ENCODE measurements around the gene CFAP74.

Gene CFAP74

DNA sequence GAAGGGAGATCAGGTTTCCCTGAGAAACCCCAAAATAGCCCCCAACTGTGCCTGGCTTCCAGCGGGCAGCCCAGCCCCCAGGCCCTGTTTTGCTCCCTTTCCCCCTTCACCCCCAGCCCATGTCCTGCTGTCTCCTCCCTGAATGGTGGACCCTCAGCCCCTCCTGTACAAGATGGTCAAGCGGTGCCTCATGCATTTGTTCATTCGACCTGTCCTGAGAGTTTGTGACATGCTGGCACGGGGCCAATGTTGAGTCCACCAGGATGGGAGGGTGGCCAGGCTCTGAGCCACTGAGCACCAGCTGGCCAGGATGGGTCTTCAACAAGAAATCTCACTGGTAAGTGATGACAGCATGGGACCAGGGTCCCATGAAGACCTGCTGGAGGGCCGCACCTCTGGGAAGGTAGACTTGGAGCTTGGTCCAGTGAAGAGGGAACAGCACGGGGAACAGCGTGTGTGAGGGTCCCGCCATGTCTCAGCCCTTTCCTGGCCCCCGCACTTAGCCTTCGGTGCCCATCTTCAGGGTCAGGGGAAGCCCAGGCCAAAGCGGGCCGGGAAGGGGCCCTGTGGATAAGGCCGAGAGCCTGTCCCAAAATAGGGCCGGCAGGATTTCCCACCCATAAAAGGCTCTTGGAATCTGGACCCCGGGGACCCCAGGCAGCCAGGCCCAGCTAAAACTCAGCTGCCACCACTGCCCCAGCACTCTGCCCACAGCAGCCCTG is 88.5 kb downstream of the CFAP74 start, which contains the start of gene CALML6:
Gene CALML6 (plus strand): TSS at position 290 of the 722 bp plus-strand sequence. CDS start 21 bp downstream, at position 311.
- TF ChIP-seq, protein P1, sequence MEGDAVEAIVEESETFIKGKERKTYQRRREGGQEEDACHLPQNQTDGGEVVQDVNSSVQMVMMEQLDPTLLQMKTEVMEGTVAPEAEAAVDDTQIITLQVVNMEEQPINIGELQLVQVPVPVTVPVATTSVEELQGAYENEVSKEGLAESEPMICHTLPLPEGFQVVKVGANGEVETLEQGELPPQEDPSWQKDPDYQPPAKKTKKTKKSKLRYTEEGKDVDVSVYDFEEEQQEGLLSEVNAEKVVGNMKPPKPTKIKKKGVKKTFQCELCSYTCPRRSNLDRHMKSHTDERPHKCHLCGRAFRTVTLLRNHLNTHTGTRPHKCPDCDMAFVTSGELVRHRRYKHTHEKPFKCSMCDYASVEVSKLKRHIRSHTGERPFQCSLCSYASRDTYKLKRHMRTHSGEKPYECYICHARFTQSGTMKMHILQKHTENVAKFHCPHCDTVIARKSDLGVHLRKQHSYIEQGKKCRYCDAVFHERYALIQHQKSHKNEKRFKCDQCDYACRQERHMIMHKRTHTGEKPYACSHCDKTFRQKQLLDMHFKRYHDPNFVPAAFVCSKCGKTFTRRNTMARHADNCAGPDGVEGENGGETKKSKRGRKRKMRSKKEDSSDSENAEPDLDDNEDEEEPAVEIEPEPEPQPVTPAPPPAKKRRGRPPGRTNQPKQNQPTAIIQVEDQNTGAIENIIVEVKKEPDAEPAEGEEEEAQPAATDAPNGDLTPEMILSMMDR (IDR thresholded peaks at IDR 0.05; ENCODE audit: low read depth, low read length) = no peak
- no peak for DNase-seq (ENCODE audit: low read depth, low spot score)
- in situ Hi-C loops (cut with HindIII; ENCODE audit: low sequenced_read_pairs) = no loop called here
- no peak within 1 kb of the TSS for H3K4me3 ChIP-seq (ENCODE audit: low read depth, low read length)

DNA sequence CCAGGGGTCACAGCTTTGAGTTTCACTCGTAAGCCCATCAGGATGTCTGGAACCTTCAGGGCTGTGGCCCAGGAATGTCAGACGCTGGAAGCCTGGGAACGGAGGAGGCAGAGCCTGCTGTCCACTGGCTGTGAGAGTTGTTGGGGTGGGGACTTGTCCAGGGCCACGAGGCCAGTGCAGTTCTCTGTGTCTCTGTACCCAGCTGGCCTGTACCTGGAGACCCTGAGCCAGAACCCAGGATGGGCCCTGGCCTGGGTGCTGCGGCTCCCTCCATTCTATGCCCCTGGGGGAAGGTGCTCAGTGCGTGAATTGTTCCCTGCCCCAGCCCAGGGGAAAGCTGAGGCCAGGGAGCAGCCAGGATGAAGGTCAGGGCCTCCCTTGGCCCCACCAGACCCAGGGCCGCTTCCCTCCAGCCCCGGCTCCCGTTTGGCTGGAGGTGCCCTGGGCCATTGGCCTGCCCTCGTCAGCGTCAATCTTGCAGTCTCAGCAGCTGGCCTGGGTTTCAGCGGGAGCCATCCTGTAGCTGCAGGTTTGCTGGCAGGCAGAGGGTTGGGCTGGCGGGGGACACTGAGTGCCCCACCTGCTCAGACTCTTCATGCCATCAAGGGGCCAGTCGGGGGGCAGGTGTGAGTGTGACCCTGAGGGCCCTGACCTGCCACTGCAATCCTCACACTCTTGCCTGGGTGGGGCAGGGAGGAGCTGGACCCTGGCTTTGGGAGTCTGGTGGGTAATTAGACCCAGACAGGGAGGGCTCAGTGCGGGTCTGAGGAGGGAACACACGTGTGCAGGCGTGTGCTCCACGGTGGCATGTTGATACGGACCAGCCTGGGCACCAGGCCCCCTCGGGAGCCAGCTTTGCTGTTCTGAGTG is 89.2 kb downstream of the CFAP74 start:
- H3K4me3 ChIP-seq (ENCODE audit: low read depth, low read length) = no peak overlapping the region
- in situ Hi-C loops (cut with HindIII; ENCODE audit: low sequenced_read_pairs) = no loop called here
- no peak for DNase-seq (ENCODE audit: low read depth, low spot score)
- TF ChIP-seq, protein P1 (IDR thresholded peaks at IDR 0.05; ENCODE audit: low read depth, low read length) = no peak

DNA sequence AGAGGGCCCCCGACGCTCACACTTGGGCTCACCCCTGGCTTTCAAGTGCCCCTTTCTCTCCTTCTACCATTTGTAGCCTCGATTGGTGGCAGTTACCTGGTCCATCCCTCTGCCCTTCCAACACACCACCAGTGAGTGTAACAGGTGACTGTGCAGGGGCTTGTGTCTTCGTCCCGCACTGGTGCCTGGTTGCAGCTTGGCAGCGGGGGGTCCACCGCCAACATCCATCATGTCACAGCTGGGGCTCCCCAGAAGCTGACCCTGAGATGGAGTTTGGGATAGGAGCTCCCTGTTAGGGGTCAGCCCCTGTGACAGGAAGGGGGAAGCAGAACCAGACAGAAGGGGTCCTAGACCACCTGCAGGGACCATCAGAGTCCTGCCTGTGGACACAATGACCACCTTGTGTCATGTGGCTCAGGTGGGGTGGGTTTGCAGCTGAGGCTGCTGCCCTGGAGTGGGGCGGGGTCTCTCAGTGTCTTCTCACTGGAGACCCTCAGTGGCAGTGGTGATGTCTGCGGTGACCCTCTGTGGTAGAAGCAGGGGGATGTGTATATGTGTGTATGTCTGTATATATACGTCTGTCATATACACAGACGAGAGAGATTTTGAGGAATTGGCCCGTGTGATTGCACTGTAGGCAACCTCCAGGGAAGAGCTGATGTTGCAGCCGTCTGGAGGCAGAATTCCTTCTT is 92.1 kb downstream of the CFAP74 start:
- no peak overlapping the region for H3K4me3 ChIP-seq (ENCODE audit: low read depth, low read length)
- TF ChIP-seq, protein P1 (IDR thresholded peaks at IDR 0.05; ENCODE audit: low read depth, low read length) = no peak
- in situ Hi-C loops (cut with HindIII; ENCODE audit: low sequenced_read_pairs) = no loop called here
- no peak for DNase-seq (ENCODE audit: low read depth, low spot score)

DNA sequence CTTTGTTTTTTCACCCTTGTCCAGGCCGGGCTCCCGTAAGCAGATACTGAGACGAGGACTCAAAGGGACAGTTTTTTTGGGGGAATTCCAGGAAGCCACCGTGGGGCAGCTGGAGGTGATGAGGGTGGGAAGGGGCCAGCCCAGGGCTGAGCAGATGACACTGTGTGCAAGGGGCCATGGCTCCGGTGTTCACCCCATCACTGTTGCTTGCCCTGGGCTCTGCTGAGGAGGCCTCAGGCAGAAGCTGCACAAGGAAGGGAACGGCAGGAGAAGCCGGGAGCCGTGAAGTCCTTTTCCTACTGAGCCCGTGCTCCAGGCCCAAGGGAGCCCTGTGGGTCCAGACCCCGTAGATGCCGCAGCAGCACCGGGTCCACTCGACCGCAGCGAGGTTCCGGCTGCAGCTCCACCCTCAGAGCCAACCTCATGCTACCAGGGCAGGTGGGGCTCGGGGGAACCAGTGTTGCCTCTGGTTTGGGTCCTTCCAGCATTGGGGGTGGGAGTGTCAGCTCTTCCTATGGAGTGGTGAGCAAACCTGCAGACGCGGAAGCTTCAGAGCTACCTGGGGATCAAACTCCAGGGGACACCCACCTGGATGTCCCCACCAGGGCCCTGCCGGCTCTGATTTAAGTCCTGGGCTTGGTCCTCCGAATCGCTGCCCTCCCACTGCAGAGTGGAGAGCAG is 92.8 kb downstream of the CFAP74 start:
- H3K4me3 ChIP-seq (ENCODE audit: low read depth, low read length) = no peak overlapping the region
- no peak for DNase-seq (ENCODE audit: low read depth, low spot score)
- TF ChIP-seq, protein P1 (IDR thresholded peaks at IDR 0.05; ENCODE audit: low read depth, low read length) = no peak
- in situ Hi-C loops (cut with HindIII; ENCODE audit: low sequenced_read_pairs) = no loop called here

DNA sequence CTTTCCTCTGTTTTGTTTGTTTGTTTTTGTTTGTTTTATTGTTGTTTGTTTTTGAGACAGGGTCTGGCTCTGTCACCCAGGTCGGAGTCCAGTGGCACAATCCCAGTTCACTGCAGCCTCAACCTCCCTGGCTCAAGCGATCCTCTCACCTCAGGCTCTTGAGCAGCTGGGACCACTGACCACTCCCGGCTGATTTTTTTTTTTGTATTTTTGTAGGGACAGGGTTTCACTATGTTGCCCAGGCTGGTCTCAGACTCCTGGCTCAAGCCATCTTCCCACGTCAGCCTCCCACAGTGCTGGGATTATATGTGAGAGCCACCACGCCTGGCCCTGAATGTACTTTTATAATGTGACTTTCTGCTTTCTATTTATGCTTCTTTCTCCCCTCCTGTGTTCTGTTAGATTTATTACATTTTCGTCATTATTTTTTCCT is 93.5 kb downstream of the CFAP74 start:
- in situ Hi-C loops (cut with HindIII; ENCODE audit: low sequenced_read_pairs) = no loop called here
- peak overlapping the region; percentile 47 for H3K4me3 ChIP-seq (ENCODE audit: low read depth, low read length)
- TF ChIP-seq, protein P1 (IDR thresholded peaks at IDR 0.05; ENCODE audit: low read depth, low read length) = no peak
- DNase-seq (ENCODE audit: low read depth, low spot score) = no peak

DNA sequence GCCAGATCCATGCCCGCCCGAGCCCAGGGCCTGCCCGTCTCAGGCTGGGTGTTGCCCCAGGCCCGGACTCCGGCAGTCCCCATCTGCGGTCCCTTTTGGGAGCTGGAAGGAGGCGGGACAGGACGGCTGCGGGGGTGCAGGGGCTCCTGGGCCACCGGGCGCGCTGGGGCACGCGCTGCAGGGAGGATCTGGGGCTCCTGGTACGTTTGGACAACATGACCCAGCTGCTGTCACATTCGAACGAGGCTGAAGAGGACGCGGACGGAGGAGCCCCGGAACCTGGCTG is 95.1 kb downstream of the CFAP74 start:
- H3K4me3 ChIP-seq (ENCODE audit: low read depth, low read length) = peak overlapping the region; percentile 53
- in situ Hi-C loops (cut with HindIII; ENCODE audit: low sequenced_read_pairs) = no loop called here
- no peak for DNase-seq (ENCODE audit: low read depth, low spot score)
- TF ChIP-seq, protein P1 (IDR thresholded peaks at IDR 0.05; ENCODE audit: low read depth, low read length) = no peak

All from astrocyte of the spinal cord (primary cell).